Left ventricle myocardium inferior (tissue), 1 donor: ENCODE data around the gene LDB1. TPM values are rescaled to one million over a fixed set of nuclear protein-coding genes. Genes with fewer than 3 reads are reported as not detected.

ENCODE experiments used
- DNase-seq: peaks from one replicate; pipeline ENCODE4 v3.0.0-alpha.2; 2020
- H3K27ac ChIP-seq: fragments of 200-600 bp; replicated peaks from 2 replicates; pipeline ENCODE4 v1.8.0; 2021
- H3K27me3 ChIP-seq: fragments of 200-600 bp; 2 replicates; pipeline ENCODE4 v1.8.0; 2021; ENCODE audit warnings: low read depth
- H3K36me3 ChIP-seq: fragments of 200-600 bp; 2 replicates; pipeline ENCODE4 v1.8.0; 2021
- H3K4me1 ChIP-seq: fragments of 200-600 bp; 2 replicates; pipeline ENCODE4 v1.8.0; 2021
- H3K4me3 ChIP-seq: fragments of 200-600 bp; 2 replicates; pipeline ENCODE4 v1.8.0; 2021; ENCODE audit warnings: mild to moderate bottlenecking, moderate library complexity
- H3K9me3 ChIP-seq: fragments of 200-600 bp; replicated peaks from 2 replicates; pipeline ENCODE4 v1.8.0; 2021
- intact Hi-C: fragments of 100-400 bp; cut with micrococcal nuclease; formaldehyde crosslinking; loops from one replicate; pipeline ENCODE4 v1.11.0; 2022
- total RNA-seq: library from RNA; stranded (reverse); fragmentation: NEBNext Ultra II Directional; extraction: Animal tissue kit (Norgen Biotek cat#: 25700); gene quantifications from one replicate; pipeline ENCODE4 v1.2.1, GENCODE V29; 2021
- TF ChIP-seq, protein P1 (sequence below): fragments of 200-600 bp; IDR thresholded peaks from 2 replicates; pipeline ENCODE4 v1.8.0; 2021; ENCODE audit warnings: antibody characterized with exemption, mild to moderate bottlenecking, borderline replicate concordance
- donor health status: DM: no; HTN: yes; CAD: no; lungs with severe emphysema.

Gene LDB1
- total RNA-seq, 1 donor from 2014 or later: 52.2 TPM

DNA sequence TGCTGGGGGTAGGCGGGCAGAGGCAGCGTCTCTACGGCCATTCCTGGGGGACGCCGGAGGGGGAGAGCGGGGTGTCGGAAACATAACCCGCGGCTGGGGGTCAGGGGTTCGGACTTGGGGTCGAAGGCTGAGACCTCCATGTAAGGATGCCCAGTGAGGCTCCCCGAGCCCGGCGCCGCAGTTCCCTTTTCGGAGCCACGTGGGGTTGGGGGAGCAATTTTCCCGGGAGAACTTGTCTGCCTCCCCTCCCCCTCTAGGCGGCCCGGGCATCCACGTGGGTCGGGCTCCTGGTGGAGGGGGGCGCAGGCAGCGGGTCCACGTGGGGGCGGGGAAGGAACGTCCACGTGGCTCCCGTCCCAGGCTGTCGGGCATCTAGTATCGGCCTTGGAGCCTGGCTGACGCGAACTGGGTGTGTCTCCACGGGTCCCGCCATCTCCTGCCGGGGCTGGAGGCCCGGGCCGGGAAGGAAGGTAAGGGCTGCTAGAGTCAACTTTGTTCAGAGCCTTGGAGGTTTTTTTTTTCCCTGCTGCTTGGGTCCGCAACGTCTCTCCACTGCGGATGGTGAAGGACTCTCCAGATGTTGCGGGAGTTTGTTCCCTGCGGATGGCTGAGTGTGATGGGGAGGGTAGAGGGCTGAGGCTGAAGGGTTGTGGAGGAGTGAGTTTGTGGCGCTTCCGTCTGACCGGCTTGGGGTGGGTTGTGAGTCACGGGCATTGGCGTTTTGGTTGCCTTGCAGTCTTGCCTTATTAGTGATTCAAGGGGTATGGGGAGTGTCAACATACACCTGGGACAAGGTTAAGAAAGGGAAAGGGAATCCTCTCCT, 13.4 kb upstream of the LDB1 start:
- intact Hi-C loops: no loop called here

DNA sequence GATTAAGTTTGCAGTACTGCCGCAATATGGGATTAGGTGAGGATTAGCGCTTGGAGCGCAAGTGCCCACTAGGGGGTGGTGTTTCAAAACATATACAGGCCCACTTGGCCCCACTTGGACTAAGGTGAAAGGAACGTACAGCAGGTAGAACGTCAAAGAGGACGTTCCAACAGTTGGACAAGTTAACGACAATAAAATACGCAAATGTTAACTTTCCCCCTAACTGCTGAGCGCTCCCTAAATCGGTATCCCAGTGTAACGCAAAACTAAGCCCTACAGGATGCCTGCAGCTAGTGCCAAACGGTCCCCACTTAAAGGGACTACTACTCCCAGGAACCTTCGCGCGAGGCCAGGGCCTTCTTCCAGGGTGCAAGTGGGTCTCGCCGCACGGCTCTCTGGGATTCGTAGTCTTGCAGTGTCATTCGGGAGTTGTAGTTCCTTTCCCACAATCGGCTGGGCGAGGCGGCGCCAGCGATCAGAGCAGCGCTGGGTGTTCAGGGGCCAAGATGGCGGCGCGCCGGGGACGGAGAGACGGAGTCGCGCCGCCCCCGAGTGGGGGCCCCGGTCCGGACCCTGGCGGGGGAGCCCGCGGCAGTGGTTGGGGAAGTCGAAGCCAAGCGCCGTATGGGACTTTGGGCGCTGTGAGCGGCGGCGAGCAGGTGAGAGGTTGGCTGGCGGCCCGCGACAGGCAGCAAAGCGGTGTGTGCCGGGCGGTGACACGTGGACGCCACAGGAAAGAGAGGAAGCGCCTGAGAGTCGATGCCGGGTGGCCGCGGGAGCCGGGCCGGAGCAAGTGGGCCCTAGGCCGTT, 12.6 kb upstream of the LDB1 start, which contains the start of gene PPRC1:
TSS of gene PPRC1 (plus strand) at position 478 of the 810 bp plus-strand sequence. CDS start at position 507, 29 bp downstream.
- Histone ChIP-seq H3K4me1 (peaks cover 57% of the 10 kb centered on the region), H3K27me3 (no peaks in the 10 kb centered on the region), H3K27ac (peak within 1 kb of the TSS; percentile 92), H3K9me3 (no peaks in the 10 kb centered on the region), H3K4me3 (peak within 1 kb of the TSS; percentile 83), H3K36me3 (peaks cover 1% of the 10 kb centered on the region)
- TF ChIP-seq, protein P1, sequence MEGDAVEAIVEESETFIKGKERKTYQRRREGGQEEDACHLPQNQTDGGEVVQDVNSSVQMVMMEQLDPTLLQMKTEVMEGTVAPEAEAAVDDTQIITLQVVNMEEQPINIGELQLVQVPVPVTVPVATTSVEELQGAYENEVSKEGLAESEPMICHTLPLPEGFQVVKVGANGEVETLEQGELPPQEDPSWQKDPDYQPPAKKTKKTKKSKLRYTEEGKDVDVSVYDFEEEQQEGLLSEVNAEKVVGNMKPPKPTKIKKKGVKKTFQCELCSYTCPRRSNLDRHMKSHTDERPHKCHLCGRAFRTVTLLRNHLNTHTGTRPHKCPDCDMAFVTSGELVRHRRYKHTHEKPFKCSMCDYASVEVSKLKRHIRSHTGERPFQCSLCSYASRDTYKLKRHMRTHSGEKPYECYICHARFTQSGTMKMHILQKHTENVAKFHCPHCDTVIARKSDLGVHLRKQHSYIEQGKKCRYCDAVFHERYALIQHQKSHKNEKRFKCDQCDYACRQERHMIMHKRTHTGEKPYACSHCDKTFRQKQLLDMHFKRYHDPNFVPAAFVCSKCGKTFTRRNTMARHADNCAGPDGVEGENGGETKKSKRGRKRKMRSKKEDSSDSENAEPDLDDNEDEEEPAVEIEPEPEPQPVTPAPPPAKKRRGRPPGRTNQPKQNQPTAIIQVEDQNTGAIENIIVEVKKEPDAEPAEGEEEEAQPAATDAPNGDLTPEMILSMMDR: peak; percentile 95
- DNase-seq: peak; percentile 99
- intact Hi-C loops: no loop called here

More for the DNA sequence above, 13.4 kb upstream of the LDB1 start:
- peaks cover 10% of the 10 kb centered on the region for H3K36me3 ChIP-seq
- H3K9me3 ChIP-seq: no peaks in the 10 kb centered on the region
- peaks cover 62% of the 10 kb centered on the region for H3K4me1 ChIP-seq
- peak overlapping the region; percentile 92 for H3K27ac ChIP-seq
- H3K27me3 ChIP-seq: no peaks in the 10 kb centered on the region
- DNase-seq: peak; percentile 74
- TF ChIP-seq, protein P1: no peak
- peak overlapping the region; percentile 83 for H3K4me3 ChIP-seq

DNA sequence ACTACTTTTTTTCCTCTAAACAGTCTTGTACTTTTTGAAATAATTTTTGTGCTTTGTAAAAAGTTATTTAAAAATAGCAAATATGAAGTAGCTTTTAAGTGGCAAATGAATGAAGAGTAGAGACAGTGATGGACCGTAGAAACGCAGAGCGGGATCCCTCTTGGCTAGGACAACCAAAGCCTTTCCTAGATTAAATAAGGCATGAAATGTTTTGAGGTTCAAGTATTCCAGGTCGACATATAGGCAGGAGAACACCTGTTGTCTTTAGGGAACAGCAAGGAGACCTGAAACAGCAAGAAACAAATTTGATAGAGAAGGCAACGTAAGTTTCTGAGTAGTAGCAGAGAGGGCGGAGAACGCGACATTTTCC, 12.0 kb upstream of the LDB1 start:
- Histone ChIP-seq H3K4me1 (peaks cover 51% of the 10 kb centered on the region), H3K36me3 (no peaks in the 10 kb centered on the region), H3K9me3 (no peaks in the 10 kb centered on the region), H3K27me3 (no peaks in the 10 kb centered on the region), H3K4me3 (peak overlapping the region; percentile 83), H3K27ac (peak overlapping the region; percentile 92)
- TF ChIP-seq, protein P1: no peak
- DNase-seq: no peak
- intact Hi-C loops: no loop called here

DNA sequence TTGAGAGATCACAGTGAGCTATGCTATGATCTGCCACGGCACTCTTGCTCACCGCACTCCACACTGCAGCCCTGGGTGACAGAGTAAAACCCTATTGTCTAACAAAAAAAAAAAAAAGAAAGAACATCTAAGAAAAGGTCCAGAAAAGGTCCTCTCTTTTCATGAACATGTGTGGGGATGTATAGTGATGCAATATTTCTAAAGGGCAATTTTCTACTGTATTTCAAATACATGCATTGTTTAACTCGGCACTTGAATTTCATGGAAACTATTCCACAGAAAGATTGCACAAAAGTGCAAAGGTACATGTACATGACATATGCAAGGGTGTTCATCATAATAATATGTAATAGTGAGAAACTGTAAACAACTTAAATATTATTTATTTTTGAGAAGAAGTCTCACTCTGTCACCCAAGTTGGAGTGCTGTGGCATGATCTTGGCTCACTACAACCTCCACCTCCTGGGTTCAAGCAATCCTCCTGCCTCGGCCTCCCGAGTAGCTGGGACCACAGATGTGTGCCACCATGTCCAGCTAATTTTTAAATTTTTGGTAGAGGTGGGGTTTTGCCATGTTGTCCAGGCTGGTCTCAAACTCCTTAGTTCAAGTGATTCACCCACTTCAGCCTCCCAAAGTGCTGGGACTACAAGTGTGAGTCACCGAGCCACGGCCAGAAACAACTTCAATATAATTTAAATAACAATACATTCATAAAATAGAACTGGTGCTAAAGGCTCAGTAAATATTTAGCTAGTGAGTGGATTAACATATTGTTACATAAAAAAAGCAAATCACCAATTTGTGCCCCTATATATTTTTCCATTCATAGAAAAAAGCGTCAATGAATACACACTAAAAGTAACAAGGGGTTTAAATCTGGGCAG, 11.4 kb upstream of the LDB1 start:
- Histone ChIP-seq H3K4me1 (peaks cover 45% of the 10 kb centered on the region), H3K27ac (peak overlapping the region; percentile 92), H3K27me3 (no peaks in the 10 kb centered on the region), H3K36me3 (no peaks in the 10 kb centered on the region), H3K9me3 (no peaks in the 10 kb centered on the region), H3K4me3 (no peak overlapping the region)
- TF ChIP-seq, protein P1: no peak
- DNase-seq: no peak
- intact Hi-C loops: no loop called here

DNA sequence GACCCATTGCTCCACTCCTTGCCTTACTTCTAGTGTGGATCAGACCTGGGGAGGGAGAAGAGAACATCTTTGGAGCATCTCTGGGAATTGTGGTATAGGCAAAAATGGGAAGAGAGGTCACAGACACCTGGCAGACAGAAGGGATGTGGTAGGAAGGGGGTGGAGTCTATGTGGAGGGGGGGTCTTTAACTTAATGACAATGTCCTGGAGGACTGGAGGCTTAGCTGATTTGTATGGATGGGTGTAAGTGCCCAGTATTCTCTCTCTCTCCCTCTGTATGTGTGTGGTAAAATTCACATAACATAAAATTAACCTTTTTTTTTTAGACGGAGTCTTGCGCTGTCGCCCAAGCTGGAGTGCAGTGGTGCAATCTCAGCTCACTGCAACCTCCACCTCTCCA, 3.1 kb upstream of the LDB1 start:
- intact Hi-C loops: no loop called here
- no peak overlapping the region for H3K27ac ChIP-seq

More for the DNA sequence above, 3.1 kb upstream of the LDB1 start:
- Histone ChIP-seq H3K4me3 (no peak overlapping the region), H3K36me3 (no peaks in the 10 kb centered on the region), H3K27me3 (no peaks in the 10 kb centered on the region), H3K4me1 (peaks cover 39% of the 10 kb centered on the region), H3K9me3 (no peaks in the 10 kb centered on the region)
- DNase-seq: no peak
- TF ChIP-seq, protein P1: no peak
